ENCODE results near the gene CCL14. TPM values are rescaled to one million over a fixed set of nuclear protein-coding genes. Genes with fewer than 3 reads are reported as not detected.

CCL14 gene
- total and polyA plus RNA-seq, 10 donors: 72.3 to 1,219 (median 291) TPM

- H3K27me3 ChIP-seq (replicated peaks in 1 of 7): peaks cover 0 to 13% (median 0%) of the 10 kb centered on the region in 7 donors
- no peaks in the 10 kb centered on the region for H3K4me1 ChIP-seq
- intact Hi-C loops (cut with DNase I; ENCODE audit: low total_unique reads): no loop called here
- no peaks in the 10 kb centered on the region for H3K36me3 ChIP-seq
- no peak for TF ChIP-seq CTCF (IDR thresholded peaks at IDR 0.05 in 8 of 11, conservative IDR thresholded peaks at IDR 0.05 in 3 of 11)
- TF ChIP-seq POLR2A (IDR thresholded peaks at IDR 0.05): no peak
- no peak for TF ChIP-seq POLR2AphosphoS5 (IDR thresholded peaks at IDR 0.05)
- no peaks in the 10 kb centered on the region for H3K9me3 ChIP-seq
- DNase-seq: no peak
- no peak overlapping the region for H3K4me3 ChIP-seq
- 76 to 83% (median 81%) methylated on average over 6 of the region's 6 CpGs for WGBS, 5 donors
- H3K27ac ChIP-seq: no peak overlapping the region
These were observed 22.9 kb downstream of the CCL14 start for GRCh38 chr17:35963663-35964062.

- no peaks in the 10 kb centered on the region for H3K9me3 ChIP-seq
- TF ChIP-seq POLR2A (IDR thresholded peaks at IDR 0.05): no peak
- TF ChIP-seq CTCF (IDR thresholded peaks at IDR 0.05 in 8 of 11, conservative IDR thresholded peaks at IDR 0.05 in 3 of 11): no peak
- TF ChIP-seq POLR2AphosphoS5 (IDR thresholded peaks at IDR 0.05): no peak
- no peak overlapping the region for H3K4me3 ChIP-seq
- H3K36me3 ChIP-seq: no peaks in the 10 kb centered on the region
- peaks cover 0 to 12% (median 0%) of the 10 kb centered on the region in 7 donors for H3K27me3 ChIP-seq (replicated peaks in 1 of 7)
- H3K4me1 ChIP-seq: no peaks in the 10 kb centered on the region
- WGBS, 5 donors: 64 to 82% (median 69%) methylated on average over 6 to 7 of the region's 7 CpGs
- H3K27ac ChIP-seq: no peak overlapping the region
- intact Hi-C loops (cut with DNase I; ENCODE audit: low total_unique reads): no loop called here
- DNase-seq: no peak
These were observed 32.8 kb downstream of the CCL14 start for GRCh38 chr17:35953720-35954119.

- intact Hi-C loops (cut with DNase I; ENCODE audit: low total_unique reads): no loop called here
- WGBS, 5 donors: 76 to 84% (median 83%) methylated on average over 3 of the region's 3 CpGs
- TF ChIP-seq POLR2AphosphoS5 (IDR thresholded peaks at IDR 0.05) (no peak), CTCF (IDR thresholded peaks at IDR 0.05 in 8 of 11, conservative IDR thresholded peaks at IDR 0.05 in 3 of 11) (no peak), POLR2A (IDR thresholded peaks at IDR 0.05) (no peak)
- Histone ChIP-seq H3K4me3 (no peak overlapping the region), H3K9me3 (no peaks in the 10 kb centered on the region), H3K27ac (no peak overlapping the region), H3K36me3 (no peaks in the 10 kb centered on the region), H3K27me3 (replicated peaks in 1 of 7) (peaks cover 0 to 6% (median 0%) of the 10 kb centered on the region in 7 donors), H3K4me1 (peaks cover 0 to 9% (median 5%) of the 10 kb centered on the region in 6 donors)
- DNase-seq: no peak
These were observed 37.1 kb downstream of the CCL14 start for GRCh38 chr17:35949401-35949800.

GRCh38 chr17:35948092-35948491 lies 38.4 kb downstream of the CCL14 start:
- no peak for TF ChIP-seq POLR2AphosphoS5 (IDR thresholded peaks at IDR 0.05)
- no peak for TF ChIP-seq CTCF (IDR thresholded peaks at IDR 0.05 in 8 of 11, conservative IDR thresholded peaks at IDR 0.05 in 3 of 11)
- TF ChIP-seq POLR2A (IDR thresholded peaks at IDR 0.05): no peak
- no peak for DNase-seq
- H3K27me3 ChIP-seq (replicated peaks in 1 of 7): no peaks in the 10 kb centered on the region
- H3K27ac ChIP-seq: no peak overlapping the region
- intact Hi-C loops (cut with DNase I; ENCODE audit: low total_unique reads): no loop called here
- WGBS, 5 donors: 82 to 93% (median 87%) methylated on average over 7 of the region's 7 CpGs
- peaks cover 0 to 9% (median 5%) of the 10 kb centered on the region in 6 donors for H3K4me1 ChIP-seq
- H3K4me3 ChIP-seq: no peak overlapping the region
- H3K36me3 ChIP-seq: no peaks in the 10 kb centered on the region
- H3K9me3 ChIP-seq: no peaks in the 10 kb centered on the region
